Measurements from ENCODE around the gene TDRD12.

Gene TDRD12

GRCh38 chr19:32863841-32864240 is 144.3 kb downstream of the TDRD12 start:
- Histone ChIP-seq H3K9ac (no peak overlapping the region), H3K4me1 (ENCODE audit: low read depth, poor library complexity, severe bottlenecking) (peaks cover 11% of the 10 kb centered on the region), H3K4me3 (IDR thresholded peaks at IDR 0.05; ENCODE audit: insufficient read depth, low read depth, low read length) (no peak overlapping the region), H3K27ac (no peak overlapping the region), H3K79me2 (ENCODE audit: insufficient read depth, low read depth) (no peaks in the 10 kb centered on the region), H3K4me2 (no peak overlapping the region), H4K20me1 (ENCODE audit: insufficient read depth) (no peaks in the 10 kb centered on the region), H3K27me3 (ENCODE audit: insufficient read depth, low read depth) (no peaks in the 10 kb centered on the region), H3K36me3 (ENCODE audit: insufficient read depth) (no peaks in the 10 kb centered on the region), H2AFZ (ENCODE audit: low read depth) (no peak overlapping the region)
- no peak for TF ChIP-seq CTCF (conservative IDR thresholded peaks at IDR 0.05; ENCODE audit: low read depth, low read length)

- Histone ChIP-seq H4K20me1 (ENCODE audit: insufficient read depth) (no peaks in the 10 kb centered on the region), H3K27ac (no peak overlapping the region), H3K9ac (no peak overlapping the region), H3K79me2 (ENCODE audit: insufficient read depth, low read depth) (no peaks in the 10 kb centered on the region), H3K4me2 (no peak overlapping the region), H3K4me1 (ENCODE audit: low read depth, poor library complexity, severe bottlenecking) (peaks cover 11% of the 10 kb centered on the region), H3K4me3 (IDR thresholded peaks at IDR 0.05; ENCODE audit: insufficient read depth, low read depth, low read length) (no peak overlapping the region), H2AFZ (ENCODE audit: low read depth) (no peak overlapping the region), H3K27me3 (ENCODE audit: insufficient read depth, low read depth) (no peaks in the 10 kb centered on the region), H3K36me3 (ENCODE audit: insufficient read depth) (no peaks in the 10 kb centered on the region)
- no peak for TF ChIP-seq CTCF (conservative IDR thresholded peaks at IDR 0.05; ENCODE audit: low read depth, low read length)
These were observed 144.9 kb downstream of the TDRD12 start for GRCh38 chr19:32864318-32865007.

- TF ChIP-seq CTCF (conservative IDR thresholded peaks at IDR 0.05; ENCODE audit: low read depth, low read length) = no peak
- no peak overlapping the region for H3K4me3 ChIP-seq (IDR thresholded peaks at IDR 0.05; ENCODE audit: insufficient read depth, low read depth, low read length)
- H2AFZ ChIP-seq (ENCODE audit: low read depth) = no peak overlapping the region
- no peak overlapping the region for H3K4me2 ChIP-seq
- H3K27me3 ChIP-seq (ENCODE audit: insufficient read depth, low read depth) = no peaks in the 10 kb centered on the region
- H3K4me1 ChIP-seq (ENCODE audit: low read depth, poor library complexity, severe bottlenecking) = peaks cover 11% of the 10 kb centered on the region
- no peaks in the 10 kb centered on the region for H3K36me3 ChIP-seq (ENCODE audit: insufficient read depth)
- no peaks in the 10 kb centered on the region for H4K20me1 ChIP-seq (ENCODE audit: insufficient read depth)
- H3K9ac ChIP-seq = no peak overlapping the region
- no peaks in the 10 kb centered on the region for H3K79me2 ChIP-seq (ENCODE audit: insufficient read depth, low read depth)
- no peak overlapping the region; the same call in 1 of the 2 replicates for H3K27ac ChIP-seq
These were observed 145.8 kb downstream of the TDRD12 start for GRCh38 chr19:32865326-32865725.

GRCh38 chr19:32866061-32866460 is 146.5 kb downstream of the TDRD12 start:
- Histone ChIP-seq H3K4me2 (no peak overlapping the region), H4K20me1 (ENCODE audit: insufficient read depth) (no peaks in the 10 kb centered on the region), H3K36me3 (ENCODE audit: insufficient read depth) (no peaks in the 10 kb centered on the region), H3K27ac (no peak overlapping the region), H2AFZ (ENCODE audit: low read depth) (no peak overlapping the region), H3K4me1 (ENCODE audit: low read depth, poor library complexity, severe bottlenecking) (peaks cover 11% of the 10 kb centered on the region), H3K9ac (no peak overlapping the region), H3K4me3 (IDR thresholded peaks at IDR 0.05; ENCODE audit: insufficient read depth, low read depth, low read length) (no peak overlapping the region), H3K79me2 (ENCODE audit: insufficient read depth, low read depth) (no peaks in the 10 kb centered on the region), H3K27me3 (ENCODE audit: insufficient read depth, low read depth) (no peaks in the 10 kb centered on the region)
- no peak for TF ChIP-seq CTCF (conservative IDR thresholded peaks at IDR 0.05; ENCODE audit: low read depth, low read length)
